Activated T-helper 1 cell treated with anti-CD3 and anti-CD28 coated beads, Interleukin-12 subunit alpha, Interleukin-12 subunit beta, Interleukin-2, Interleukin-4 antibody, amounts not matched to agents 30 ng/mL and 10 ng/mL and 1 ng/mL, durations not matched to agents 14 hours and 24 hours and 36 hours (primary cell): ENCODE data around the gene SGCA. TPM values are rescaled to one million over a fixed set of nuclear protein-coding genes. Genes with fewer than 3 reads are reported as not detected.

ENCODE experiments used
- DNase-seq: peaks from one replicate; pipeline ENCODE4 v3.0.0; 2021; ENCODE audit warnings: low spot score
- H3K27ac Mint-ChIP-seq: one replicate; pipeline ENCODE4 v1.8.0; 2021; ENCODE audit warnings: mild to moderate bottlenecking, mixed read lengths
- H3K27me3 Mint-ChIP-seq: one replicate; pipeline ENCODE4 v1.8.0; 2022; ENCODE audit warnings: mild to moderate bottlenecking, moderate library complexity, mixed read lengths; ENCODE audit not compliant: insufficient read depth
- H3K36me3 Mint-ChIP-seq: one replicate; pipeline ENCODE4 v1.8.0; 2021; ENCODE audit warnings: low read depth, mixed read lengths
- H3K4me1 Mint-ChIP-seq: one replicate; pipeline ENCODE4 v1.8.0; 2021; ENCODE audit warnings: low read depth, mixed read lengths
- H3K4me3 Mint-ChIP-seq: one replicate; pipeline ENCODE4 v1.8.0; 2021; ENCODE audit warnings: mild to moderate bottlenecking, moderate library complexity, mixed read lengths
- H3K9me3 Mint-ChIP-seq: one replicate; pipeline ENCODE4 v1.8.0; 2021; ENCODE audit warnings: mixed read lengths
- intact Hi-C: fragments of 100-400 bp; cut with micrococcal nuclease; formaldehyde crosslinking; loops from one replicate; pipeline ENCODE4 v1.15.1; 2024
- total RNA-seq: library from RNA; stranded (reverse); gene quantifications from 2 replicates; pipeline ENCODE4 v1.2.3, GENCODE V29; 2022

The SGCA gene
- total RNA-seq, 1 donor from 2014 or later = 0.49 TPM

GRCh38 chr17:50205111-50205962 is 39.5 kb downstream of the SGCA start:
- no peaks in the 10 kb centered on the region for H3K36me3 Mint-ChIP-seq
- H3K4me1 Mint-ChIP-seq = peaks cover 14% of the 10 kb centered on the region
- DNase-seq = no peak
- no peak overlapping the region for H3K4me3 Mint-ChIP-seq
- H3K9me3 Mint-ChIP-seq = no peaks in the 10 kb centered on the region
- intact Hi-C loops = no loop called here
- H3K27me3 Mint-ChIP-seq = peaks cover 66% of the 10 kb centered on the region
- H3K27ac Mint-ChIP-seq = no peak overlapping the region

DNA sequence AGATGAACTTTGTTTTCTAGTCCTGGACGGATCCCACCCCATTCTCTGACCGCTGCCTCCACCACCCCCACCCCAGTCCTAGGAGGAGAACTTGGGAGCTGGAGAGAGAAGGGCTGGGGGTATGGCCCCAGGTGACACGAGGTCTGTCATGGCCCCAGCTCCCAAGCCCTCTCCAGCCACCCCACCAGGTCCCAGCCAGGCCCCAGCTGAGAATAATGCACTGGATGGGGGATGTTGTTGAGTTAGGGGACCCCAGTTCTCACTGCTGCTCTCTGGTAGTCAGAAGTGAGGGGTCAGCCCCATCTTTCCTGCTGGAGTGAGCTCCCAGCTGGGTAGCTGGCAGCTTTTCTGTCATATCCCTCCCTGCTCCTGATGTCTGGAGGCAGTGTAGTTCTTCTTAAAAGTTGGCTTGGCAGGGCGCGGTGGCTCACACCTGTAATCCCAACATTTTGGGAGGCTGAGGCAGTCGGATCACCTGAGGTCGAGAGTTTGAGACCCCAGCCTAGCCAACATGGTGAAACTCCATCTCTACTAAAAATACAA is 40.2 kb downstream of the SGCA start:
- Mint-ChIP-seq H3K4me3 (no peak overlapping the region), H3K36me3 (no peaks in the 10 kb centered on the region), H3K27me3 (peaks cover 60% of the 10 kb centered on the region), H3K9me3 (no peaks in the 10 kb centered on the region), H3K4me1 (peaks cover 9% of the 10 kb centered on the region), H3K27ac (no peak overlapping the region)
- intact Hi-C loops = no loop called here
- DNase-seq = no peak

- no peaks in the 10 kb centered on the region for H3K9me3 Mint-ChIP-seq
- H3K27me3 Mint-ChIP-seq = peaks cover 57% of the 10 kb centered on the region
- DNase-seq = no peak
- peaks cover 5% of the 10 kb centered on the region for H3K4me1 Mint-ChIP-seq
- intact Hi-C loops = no loop called here
- H3K27ac Mint-ChIP-seq = no peak overlapping the region
- H3K36me3 Mint-ChIP-seq = no peaks in the 10 kb centered on the region
- H3K4me3 Mint-ChIP-seq = no peak overlapping the region
Measured at GRCh38 chr17:50206604-50207293, 40.9 kb downstream of the SGCA start.

GRCh38 chr17:50207315-50207714 is 41.5 kb downstream of the SGCA start:
- peaks cover 6% of the 10 kb centered on the region for H3K4me1 Mint-ChIP-seq

DNA sequence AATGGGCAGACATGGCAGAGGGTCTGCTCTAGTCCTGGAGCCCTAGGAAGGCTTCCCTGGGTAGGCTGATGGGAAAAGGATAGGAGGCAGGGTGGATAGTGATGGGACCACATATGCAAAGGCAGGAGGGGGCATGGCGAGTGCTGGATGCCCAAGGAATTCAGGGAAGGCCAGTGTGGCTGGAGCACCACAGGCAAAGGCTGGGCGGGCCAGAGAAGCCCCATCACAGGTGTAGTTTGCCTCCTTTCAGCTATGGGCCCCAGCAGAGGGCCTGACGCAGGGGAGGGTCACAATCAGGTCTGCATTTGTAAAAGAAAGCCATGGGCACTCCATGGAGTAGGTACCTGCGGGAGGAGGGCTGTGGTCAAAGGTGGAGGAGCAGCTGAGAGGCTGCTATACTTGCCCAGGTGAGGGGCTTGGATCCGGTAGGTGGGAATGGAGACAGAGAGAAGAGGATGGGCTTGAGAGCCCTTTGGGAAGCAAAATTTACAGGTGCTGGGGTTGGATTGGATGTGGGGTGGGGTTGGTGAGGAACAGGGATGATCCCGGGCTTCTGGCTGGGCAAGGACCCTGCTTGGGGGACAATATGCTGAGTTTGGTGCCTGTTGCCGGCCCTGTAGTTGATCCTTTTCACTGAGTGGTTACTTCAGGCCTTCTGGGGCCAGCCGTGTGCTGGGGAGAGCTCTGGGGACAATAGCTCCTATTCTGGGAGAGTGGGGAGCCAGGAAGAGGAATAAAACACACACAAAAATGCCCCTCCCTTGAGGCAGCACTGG is 42.2 kb downstream of the SGCA start:
- Mint-ChIP-seq H3K27ac (no peak overlapping the region), H3K36me3 (no peaks in the 10 kb centered on the region), H3K4me1 (peaks cover 13% of the 10 kb centered on the region), H3K4me3 (no peak overlapping the region), H3K9me3 (no peaks in the 10 kb centered on the region), H3K27me3 (peaks cover 46% of the 10 kb centered on the region)
- intact Hi-C loops = no loop called here
- DNase-seq = no peak

More at GRCh38 chr17:50207315-50207714, 41.5 kb downstream of the SGCA start:
- Mint-ChIP-seq H3K27me3 (peaks cover 52% of the 10 kb centered on the region), H3K4me3 (no peak overlapping the region), H3K27ac (no peak overlapping the region), H3K9me3 (no peaks in the 10 kb centered on the region), H3K36me3 (no peaks in the 10 kb centered on the region)
- DNase-seq = no peak
- intact Hi-C loops = no loop called here

DNA sequence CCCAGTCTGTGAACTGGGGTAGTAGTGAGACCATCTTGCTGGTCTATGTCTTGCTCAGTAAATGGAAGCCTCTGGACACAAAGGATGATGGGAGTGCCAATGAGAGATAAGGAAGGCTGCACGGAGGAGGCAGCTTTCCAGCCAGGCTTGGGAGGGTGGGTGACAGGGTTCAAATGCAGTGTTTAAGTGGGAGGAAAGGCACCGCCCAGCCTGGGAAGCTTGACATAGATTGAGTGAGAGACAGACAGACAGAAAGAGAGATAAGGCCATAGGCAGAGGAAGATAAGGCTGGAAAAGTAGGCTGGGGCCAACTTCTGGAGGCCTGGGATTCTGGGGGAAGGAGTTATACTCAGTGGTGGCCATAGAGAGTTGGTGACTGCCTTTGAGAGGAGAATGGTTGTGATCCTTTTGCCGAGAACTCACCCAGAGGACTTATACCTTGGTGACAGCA is 42.8 kb downstream of the SGCA start:
- peaks cover 17% of the 10 kb centered on the region for H3K4me1 Mint-ChIP-seq
- peaks cover 46% of the 10 kb centered on the region for H3K27me3 Mint-ChIP-seq
- DNase-seq = no peak
- no peak overlapping the region for H3K27ac Mint-ChIP-seq
- H3K9me3 Mint-ChIP-seq = no peaks in the 10 kb centered on the region
- intact Hi-C loops = no loop called here
- H3K4me3 Mint-ChIP-seq = no peak overlapping the region
- H3K36me3 Mint-ChIP-seq = no peaks in the 10 kb centered on the region

DNA sequence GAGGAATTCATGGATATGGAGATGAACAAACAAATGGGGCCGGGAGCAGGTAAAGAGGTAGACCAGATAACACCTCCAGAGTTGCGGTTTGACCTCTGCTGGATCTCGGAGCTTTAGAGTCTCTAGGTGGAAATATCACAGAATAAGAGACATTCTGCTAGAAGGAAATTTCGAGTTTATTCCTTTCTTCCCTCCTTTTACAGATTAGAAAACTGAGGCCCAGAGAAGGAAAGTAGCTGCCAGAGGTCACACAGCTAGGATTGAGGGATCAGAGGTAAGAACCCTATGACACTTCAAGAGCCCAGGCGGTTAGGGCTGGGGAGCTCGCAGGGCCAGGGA is 43.3 kb downstream of the SGCA start:
- intact Hi-C loops = no loop called here
- Mint-ChIP-seq H3K4me3 (no peak overlapping the region), H3K9me3 (no peaks in the 10 kb centered on the region), H3K4me1 (peaks cover 17% of the 10 kb centered on the region), H3K27me3 (peaks cover 43% of the 10 kb centered on the region), H3K27ac (no peak overlapping the region), H3K36me3 (no peaks in the 10 kb centered on the region)
- DNase-seq = no peak

DNA sequence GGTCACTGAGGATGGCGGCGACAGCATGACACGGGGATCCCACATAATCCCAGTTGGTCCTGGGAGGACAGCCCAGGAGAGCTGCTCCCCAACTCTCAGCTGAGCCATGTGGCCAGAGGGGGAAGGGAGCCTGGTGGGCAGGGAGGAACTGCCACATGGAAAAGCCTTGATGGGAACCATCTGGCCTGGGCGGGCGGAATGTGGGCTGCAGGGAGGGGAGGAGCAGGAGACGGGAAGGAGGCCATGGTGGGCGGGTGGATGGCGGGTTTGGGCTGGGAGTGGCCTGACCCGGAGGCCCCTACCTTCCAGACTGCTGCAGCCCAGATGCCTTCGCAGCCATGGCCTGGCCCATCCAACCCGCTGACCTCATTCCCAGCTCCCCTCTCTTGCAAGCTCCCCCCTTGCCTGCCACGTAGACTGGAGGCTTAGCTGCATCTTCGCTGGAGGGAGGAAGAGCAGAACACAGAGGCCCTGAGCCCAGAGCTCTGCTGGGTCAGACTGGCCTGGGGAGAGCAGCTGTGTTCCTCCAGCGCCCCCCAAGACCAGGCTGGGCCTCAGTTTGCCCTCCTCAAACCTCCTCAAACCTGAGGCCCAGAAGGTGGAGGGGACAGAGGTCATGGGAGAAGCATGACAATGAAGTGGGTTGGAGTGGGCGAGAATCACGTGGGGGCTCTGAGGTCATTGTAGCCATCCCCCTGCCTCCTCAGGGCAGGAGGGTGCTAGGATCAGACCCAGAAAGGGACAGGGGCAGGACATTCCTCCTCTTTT is 43.9 kb downstream of the SGCA start:
- Mint-ChIP-seq H3K9me3 (no peaks in the 10 kb centered on the region), H3K4me3 (no peak overlapping the region), H3K27ac (no peak overlapping the region), H3K27me3 (peaks cover 44% of the 10 kb centered on the region), H3K36me3 (no peaks in the 10 kb centered on the region), H3K4me1 (peaks cover 17% of the 10 kb centered on the region)
- DNase-seq = no peak
- intact Hi-C loops = no loop called here

- DNase-seq = no peak
- no peak overlapping the region for H3K4me3 Mint-ChIP-seq
- H3K27me3 Mint-ChIP-seq = peaks cover 35% of the 10 kb centered on the region
- intact Hi-C loops = no loop called here
- H3K36me3 Mint-ChIP-seq = no peaks in the 10 kb centered on the region
- peaks cover 17% of the 10 kb centered on the region for H3K4me1 Mint-ChIP-seq
- H3K27ac Mint-ChIP-seq = no peak overlapping the region
- H3K9me3 Mint-ChIP-seq = no peaks in the 10 kb centered on the region
Measured at GRCh38 chr17:50210240-50211225, 44.7 kb downstream of the SGCA start.

DNA sequence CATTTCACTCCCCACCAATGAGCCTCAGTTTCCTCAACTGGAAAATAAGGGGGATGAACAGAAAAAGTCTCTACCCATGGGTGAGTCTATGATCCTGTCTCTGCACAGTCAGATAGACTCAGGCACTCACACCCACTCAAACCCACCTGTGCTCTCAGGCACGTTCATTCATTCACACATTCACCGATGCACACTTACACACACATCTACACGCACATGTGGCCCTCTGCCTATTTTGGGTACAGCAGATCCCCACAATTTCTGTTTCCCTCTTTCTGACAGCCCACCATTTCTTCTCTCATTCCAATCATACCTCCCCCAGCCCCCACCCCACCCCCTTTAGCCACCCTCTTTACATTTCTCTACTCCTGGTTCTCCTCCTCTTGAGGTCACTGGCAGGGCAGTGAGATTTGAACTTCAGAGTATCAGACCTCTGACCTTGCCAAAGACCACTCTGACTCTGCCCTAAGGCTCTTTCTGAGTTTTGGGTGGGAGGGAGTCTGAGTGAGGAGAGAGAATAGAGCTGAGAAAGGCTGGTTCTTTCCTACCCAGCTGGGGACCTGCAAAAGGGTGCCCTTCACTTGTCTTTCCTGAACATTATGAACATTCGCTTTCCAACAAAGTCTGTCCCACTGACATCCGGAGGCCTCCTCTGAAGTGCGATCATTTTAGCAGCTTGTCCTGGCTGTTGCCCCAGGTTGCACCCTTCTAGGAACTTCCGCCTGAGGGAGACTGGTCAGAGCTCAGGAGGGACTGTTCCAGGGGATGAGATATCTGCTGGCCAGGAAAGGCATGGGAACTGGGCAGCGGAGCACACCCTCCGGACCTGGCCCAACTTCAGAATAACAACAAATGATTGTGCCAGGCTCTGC is 45.7 kb downstream of the SGCA start:
- Mint-ChIP-seq H3K27ac (no peak overlapping the region), H3K36me3 (no peaks in the 10 kb centered on the region), H3K4me1 (peaks cover 17% of the 10 kb centered on the region), H3K9me3 (no peaks in the 10 kb centered on the region), H3K4me3 (no peak overlapping the region), H3K27me3 (peaks cover 29% of the 10 kb centered on the region)
- no peak for DNase-seq
- intact Hi-C loops = no loop called here
